ENCODE results near the gene CCDC14.

DNA sequence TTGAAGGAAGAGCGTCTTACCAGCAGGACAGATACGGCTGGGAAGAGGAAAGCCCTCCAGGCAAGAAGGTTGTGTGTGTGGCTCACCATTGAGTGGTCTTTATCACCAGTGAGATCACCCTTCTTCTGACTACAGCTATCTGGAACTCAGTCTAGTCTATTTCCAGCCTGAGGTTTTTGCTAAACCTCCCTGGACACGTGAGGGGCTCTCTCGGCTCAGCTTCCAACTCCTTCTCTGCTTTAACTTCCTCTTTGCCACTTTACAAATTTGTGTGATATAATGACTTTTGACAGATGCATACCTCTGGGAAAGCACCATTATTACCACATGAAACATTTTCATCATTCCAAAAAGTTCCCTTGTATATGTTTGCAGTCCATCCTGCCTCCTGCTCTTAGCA is 46.2 kb upstream of the CCDC14 start:
- TF ChIP-seq, protein P1, sequence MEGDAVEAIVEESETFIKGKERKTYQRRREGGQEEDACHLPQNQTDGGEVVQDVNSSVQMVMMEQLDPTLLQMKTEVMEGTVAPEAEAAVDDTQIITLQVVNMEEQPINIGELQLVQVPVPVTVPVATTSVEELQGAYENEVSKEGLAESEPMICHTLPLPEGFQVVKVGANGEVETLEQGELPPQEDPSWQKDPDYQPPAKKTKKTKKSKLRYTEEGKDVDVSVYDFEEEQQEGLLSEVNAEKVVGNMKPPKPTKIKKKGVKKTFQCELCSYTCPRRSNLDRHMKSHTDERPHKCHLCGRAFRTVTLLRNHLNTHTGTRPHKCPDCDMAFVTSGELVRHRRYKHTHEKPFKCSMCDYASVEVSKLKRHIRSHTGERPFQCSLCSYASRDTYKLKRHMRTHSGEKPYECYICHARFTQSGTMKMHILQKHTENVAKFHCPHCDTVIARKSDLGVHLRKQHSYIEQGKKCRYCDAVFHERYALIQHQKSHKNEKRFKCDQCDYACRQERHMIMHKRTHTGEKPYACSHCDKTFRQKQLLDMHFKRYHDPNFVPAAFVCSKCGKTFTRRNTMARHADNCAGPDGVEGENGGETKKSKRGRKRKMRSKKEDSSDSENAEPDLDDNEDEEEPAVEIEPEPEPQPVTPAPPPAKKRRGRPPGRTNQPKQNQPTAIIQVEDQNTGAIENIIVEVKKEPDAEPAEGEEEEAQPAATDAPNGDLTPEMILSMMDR (conservative IDR thresholded peaks at IDR 0.05; ENCODE audit: low read depth in 2 of 2) = no peak
- TF ChIP-seq EZH2 (IDR thresholded peaks at IDR 0.05; ENCODE audit: low read depth, unreplicated experiment) = no peak
- no peak for TF ChIP-seq CREB1 (CRISPR knock-in tag; IDR thresholded peaks at IDR 0.05; ENCODE audit: low read depth)
- no peak for TF ChIP-seq POLR2AphosphoS5 (IDR thresholded peaks at IDR 0.05; ENCODE audit: low read depth)
- no peak for TF ChIP-seq ZNF114 (CRISPR knock-in tag; IDR thresholded peaks at IDR 0.05)
- no peak for TF ChIP-seq STAT1 (IDR thresholded peaks at IDR 0.05; ENCODE audit: unreplicated experiment)
- TF ChIP-seq, protein P2, sequence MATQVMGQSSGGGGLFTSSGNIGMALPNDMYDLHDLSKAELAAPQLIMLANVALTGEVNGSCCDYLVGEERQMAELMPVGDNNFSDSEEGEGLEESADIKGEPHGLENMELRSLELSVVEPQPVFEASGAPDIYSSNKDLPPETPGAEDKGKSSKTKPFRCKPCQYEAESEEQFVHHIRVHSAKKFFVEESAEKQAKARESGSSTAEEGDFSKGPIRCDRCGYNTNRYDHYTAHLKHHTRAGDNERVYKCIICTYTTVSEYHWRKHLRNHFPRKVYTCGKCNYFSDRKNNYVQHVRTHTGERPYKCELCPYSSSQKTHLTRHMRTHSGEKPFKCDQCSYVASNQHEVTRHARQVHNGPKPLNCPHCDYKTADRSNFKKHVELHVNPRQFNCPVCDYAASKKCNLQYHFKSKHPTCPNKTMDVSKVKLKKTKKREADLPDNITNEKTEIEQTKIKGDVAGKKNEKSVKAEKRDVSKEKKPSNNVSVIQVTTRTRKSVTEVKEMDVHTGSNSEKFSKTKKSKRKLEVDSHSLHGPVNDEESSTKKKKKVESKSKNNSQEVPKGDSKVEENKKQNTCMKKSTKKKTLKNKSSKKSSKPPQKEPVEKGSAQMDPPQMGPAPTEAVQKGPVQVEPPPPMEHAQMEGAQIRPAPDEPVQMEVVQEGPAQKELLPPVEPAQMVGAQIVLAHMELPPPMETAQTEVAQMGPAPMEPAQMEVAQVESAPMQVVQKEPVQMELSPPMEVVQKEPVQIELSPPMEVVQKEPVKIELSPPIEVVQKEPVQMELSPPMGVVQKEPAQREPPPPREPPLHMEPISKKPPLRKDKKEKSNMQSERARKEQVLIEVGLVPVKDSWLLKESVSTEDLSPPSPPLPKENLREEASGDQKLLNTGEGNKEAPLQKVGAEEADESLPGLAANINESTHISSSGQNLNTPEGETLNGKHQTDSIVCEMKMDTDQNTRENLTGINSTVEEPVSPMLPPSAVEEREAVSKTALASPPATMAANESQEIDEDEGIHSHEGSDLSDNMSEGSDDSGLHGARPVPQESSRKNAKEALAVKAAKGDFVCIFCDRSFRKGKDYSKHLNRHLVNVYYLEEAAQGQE (IDR thresholded peaks at IDR 0.05; ENCODE audit: unreplicated experiment) = no peak
- TF ChIP-seq, protein P3, sequence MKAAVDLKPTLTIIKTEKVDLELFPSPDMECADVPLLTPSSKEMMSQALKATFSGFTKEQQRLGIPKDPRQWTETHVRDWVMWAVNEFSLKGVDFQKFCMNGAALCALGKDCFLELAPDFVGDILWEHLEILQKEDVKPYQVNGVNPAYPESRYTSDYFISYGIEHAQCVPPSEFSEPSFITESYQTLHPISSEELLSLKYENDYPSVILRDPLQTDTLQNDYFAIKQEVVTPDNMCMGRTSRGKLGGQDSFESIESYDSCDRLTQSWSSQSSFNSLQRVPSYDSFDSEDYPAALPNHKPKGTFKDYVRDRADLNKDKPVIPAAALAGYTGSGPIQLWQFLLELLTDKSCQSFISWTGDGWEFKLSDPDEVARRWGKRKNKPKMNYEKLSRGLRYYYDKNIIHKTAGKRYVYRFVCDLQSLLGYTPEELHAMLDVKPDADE (IDR thresholded peaks at IDR 0.05) = no peak
